TTC549 (cell line): ENCODE data around the gene CAGE1.

Experiments used
- FAIRE-seq: peaks from 2 replicates; lab custom pipeline; 2012; peaks lifted over from hg19 to GRCh38; lab: Jason Lieb, UNC

The CAGE1 gene

DNA sequence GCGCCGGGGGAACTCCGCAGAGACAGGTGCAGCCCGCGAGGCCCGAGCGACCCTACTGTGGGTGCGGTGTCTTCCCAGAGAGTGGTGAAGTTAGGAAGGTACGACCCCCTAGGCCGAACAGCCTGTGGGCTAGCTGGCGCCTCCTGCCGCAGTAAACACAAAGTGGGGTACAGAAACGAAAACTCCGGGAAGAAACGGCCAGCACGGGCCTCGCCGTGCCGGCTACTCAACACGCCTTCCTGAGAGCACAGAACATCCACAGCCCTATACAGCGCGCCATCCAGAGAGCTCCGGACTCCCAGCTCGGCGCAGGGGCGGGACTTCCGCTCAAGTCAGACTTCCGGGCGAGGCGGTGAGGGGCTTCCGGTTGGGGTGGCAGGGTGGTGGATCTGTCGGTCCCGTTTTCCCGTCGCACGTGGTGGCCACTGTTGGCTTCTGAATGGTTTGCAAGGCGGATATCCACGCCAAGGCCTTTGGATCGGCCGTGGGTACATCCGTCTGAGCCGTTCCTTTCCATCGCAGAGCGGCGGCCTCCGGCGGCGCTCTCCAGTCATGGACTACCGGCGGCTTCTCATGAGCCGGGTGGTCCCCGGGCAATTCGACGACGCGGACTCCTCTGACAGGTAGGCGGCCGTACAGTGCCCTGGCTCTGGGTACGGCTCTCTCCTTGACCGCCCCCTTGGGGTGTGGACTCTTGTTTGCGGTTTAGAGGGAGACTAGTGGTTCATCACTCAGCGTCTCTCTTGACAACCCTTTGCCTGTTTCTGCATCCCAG, at the start of gene CAGE1, which contains the start of gene RIOK1:
Gene CAGE1, minus strand, starts transcription at position 292 of the 775 bp plus-strand sequence. CDS start 2,569 bp downstream, outside the sequence.
Gene RIOK1, plus strand, starts transcription at position 358 of the 775 bp plus-strand sequence. Its CDS starts 195 bp downstream, at position 553.
- FAIRE-seq = no peak

DNA sequence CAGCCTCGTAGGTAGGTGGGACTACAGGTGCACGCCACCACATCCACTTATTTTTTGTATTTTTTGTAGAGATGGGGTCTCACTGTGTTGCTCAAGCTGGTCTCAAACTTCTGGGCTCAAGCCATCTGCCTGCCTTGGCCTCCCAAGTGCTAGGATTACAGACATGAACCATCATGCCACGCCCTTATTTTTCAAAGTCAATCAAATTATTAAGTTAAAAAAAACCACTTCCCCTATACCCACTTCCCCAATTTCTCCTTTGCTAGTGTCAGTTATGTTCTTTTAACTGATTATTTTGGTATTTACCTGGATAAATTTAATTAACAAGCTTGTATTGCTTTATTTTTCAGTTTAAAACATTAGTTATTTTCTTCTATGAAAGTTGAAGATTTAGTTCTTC, 49.7 kb upstream of the CAGE1 start:
- FAIRE-seq = no peak

DNA sequence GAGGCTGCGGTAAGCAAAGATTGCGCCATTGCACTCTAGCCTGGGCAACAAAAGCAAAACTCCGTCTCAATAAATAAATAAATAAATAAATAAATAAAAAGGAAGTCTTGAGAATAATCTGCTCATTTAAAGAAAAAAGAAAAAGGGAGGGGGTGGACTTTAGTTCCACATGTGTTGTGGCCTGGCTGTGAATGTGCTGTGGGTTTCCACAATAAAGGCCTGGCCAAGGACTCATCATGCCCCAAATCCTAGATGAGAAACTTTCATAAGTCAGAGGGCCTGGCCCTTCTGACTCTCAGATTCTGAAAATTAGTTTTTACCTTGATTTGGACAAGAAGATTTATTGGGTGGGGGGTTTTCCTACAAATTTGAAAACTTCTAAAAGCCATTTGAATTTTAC, 48.5 kb upstream of the CAGE1 start:
- FAIRE-seq = no peak

DNA sequence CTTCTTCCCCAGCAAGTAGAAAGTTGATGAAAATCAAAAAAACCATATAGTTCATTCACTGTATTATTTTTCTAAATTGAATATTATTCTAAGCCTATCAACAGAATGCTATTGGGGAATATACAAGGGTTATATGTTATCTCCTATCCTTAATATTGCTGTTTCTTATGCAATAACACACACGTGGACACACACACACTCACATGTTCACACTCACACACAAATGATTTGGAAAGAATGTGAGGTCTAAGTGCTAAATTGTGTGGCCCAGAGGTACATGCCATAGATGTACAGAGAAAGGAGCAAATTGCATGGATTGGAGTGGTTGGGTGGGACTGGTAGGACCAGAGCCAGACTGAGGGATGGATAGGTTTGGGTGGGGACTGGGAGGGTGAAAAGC, 45.1 kb upstream of the CAGE1 start:
- no peak for FAIRE-seq

DNA sequence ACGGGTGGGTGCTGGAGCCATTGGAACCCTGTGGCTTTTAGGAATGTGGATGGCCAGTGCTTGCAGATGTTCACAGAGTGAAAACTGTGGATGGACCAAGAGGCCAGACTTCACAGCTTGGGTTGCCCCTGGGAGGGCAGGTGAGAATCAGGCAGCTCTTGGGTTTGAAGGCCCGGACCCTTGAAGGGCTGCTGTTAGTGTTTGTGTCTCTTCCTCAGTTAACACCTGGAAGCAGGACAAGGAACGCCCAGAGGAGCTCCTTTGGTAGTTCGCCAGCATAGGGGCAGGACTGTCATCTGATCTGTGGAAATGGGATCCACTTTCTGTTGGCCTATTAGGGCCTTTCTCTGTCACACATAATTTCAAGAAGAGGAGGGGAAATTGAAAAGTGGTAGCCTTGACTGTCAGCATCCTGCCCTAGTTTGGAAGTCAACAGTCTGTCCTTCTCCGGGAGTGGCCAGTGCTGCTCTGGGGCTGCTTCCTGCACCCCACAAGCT, 43.6 kb upstream of the CAGE1 start:
- FAIRE-seq = no peak

DNA sequence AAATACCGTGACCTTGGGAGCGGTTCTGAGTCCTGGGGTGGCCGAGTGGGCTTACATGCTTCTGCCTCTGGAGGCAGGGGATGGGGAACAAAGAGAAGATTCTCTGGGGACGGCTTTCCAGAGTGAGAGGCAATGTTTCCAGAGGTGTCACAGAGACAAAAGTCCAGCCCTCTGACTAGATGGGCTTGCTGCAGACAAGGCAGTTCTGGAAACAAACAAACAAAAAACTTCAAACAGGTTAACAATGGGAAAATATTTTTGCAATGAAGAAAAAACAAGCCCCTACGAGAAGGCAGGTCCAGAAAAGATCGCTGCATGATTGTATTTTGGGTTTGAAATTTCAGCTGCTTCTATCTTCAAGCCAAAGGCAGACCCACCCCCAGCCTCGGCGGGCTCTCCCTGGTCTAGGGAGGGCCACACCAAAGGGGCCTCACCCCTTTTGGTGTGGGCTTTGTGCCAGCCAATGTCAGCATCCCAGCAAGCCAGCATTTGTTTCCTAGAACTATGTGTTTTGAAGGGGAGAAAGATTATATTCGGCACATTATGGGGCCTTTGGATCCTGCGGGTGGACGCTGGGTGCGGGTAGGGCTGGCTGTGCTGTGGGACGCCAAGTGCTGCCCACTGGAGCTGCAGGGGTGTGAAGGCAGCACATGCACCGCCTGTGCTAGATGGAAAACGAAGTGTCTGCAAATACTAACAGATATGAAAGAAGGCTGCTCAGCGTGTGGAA, 43.0 kb upstream of the CAGE1 start:
- no peak for FAIRE-seq

DNA sequence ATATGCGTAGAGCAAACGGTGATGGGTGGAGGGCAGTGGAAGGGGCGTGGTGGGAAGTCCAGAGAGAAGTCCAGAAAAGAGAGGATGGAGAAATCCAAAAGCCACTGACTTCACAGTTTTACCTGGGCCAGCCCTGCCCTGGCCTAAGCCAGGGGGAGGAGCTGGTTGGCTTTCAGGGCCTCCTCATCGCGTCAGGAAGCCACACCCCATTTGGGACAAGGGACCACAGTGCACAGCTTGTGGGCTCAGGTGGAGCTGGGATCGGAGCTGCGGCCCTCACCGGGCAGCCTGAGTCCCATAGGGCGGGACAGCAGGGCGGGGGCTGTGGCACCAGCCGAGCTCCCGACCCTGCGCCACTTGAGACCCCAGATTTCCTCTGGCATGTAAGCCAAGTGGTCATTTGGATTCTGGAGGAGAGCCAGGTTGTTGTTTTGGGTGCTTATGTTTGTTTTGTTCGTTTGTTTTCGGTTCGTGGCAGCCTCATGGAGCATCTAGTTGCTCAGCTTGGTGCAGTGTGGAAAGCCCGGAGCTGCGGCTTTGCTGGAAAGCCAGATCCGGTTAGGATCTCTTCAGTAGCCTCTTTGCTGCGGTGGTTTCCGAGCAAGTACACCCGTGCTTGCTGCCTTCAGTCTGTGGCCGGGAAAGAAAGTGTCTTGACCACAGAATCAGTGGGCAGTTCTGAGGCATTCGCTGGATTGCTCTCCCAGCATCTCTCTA, 42.3 kb upstream of the CAGE1 start:
- FAIRE-seq = no peak

DNA sequence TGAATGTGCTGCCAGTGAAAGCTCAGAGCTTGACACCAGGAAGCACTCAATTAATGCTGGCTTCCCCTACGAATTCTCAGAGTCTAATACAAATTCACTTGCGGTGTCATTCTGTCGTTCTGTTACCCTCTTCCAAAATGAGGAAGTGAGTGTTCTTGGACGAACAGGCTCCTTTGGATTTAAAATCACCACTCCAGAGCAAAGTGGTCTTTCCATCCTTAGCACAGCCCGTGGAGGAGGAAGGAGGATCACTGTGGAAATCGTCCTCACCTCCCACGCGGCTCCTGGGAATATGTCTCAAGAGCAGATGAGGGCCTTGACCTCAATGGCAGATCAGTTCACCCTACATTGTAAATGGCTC, 41.8 kb upstream of the CAGE1 start:
- FAIRE-seq = no peak

DNA sequence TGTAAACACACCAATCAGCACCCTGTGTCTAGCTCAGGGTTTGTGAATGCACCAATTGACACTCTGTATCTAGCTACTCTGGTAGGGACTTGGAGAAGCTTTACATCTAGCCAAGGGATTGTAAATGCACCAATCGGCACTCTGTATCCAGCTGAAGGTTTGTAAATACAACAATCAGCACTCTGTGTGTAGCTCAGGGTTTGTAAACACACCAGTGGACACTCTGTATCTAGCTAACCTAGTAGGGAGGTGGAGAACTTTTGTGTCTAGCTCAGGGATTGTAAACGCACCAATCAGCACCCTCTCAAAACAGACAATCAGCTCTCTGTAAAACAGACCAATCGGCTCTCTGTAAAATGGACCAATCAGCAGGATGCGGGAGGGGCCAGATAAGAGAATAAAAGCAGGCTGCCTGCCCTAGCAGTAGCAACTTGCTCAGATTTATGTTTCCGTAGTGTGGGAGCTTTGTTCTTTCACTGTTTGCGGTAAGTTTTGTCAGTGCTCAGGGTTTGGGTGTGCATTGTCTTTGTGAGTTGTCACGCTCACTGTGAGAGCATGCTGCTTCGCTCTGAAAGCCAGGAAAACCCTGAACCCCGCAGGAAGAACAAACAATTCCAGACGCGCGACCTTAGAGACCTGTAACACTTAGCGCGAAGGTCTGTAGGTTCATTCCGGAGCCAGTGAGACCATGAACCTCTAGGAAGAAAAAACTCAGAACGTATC, 37.1 kb upstream of the CAGE1 start:
- FAIRE-seq = no peak

DNA sequence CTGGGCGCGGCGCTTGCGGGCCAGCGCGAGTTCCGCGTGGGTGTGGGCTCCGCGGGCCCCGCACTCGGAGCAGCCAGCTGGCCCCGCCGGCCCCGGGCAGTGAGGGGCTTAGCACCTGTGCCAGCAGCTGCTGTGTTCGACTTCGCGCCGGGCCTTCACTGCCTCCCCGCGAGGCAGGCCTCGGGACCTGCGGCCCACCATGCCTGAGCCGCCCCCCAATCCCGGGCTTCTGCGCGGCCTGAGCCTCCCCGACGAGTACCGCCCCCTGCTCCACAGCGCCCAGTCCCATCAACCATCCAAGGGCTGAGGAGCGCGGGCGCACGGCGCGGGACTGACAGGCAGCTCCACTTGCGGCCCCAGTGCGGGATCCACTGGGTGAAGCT, 36.3 kb upstream of the CAGE1 start:
- no peak for FAIRE-seq

DNA sequence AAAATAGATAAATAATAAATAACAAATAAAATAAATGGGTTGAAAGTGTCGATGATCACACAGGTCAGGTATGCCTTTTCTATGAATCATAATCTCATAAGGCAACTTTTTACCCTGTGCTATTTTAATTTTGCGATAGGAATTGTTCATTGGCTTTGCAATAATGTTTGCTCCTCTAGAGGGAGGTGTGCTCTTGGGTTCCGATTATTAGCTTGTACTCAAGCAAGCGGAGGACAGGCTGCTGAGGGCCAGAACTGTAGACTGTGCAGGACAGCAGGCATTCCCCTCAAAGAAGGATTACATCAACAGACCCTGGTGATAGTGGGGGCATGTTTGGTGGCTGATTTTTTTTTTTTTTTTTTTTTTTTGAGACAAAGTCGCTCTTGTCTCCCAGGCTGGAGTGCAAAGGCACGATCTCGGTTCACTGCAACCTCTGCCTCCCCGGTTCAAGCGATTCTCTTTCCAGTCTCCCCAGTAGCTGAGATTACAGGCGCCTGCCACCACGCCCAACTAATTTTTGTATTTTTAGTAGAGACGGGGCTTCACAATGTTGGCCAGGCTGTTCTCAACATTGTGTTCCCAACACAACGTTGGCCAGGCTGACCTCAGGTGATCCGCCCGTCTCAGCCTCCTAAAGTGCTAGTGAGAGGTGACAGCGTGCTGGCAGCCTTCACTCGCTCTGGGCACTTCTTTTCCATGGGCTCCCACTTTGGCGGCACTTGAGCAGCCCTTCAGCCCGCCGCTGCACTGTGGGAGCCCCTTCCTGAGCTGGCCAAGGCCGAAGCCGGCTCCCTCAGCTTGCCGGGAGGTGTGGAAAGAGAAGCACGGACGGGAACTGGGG, 35.6 kb upstream of the CAGE1 start:
- FAIRE-seq = no peak

DNA sequence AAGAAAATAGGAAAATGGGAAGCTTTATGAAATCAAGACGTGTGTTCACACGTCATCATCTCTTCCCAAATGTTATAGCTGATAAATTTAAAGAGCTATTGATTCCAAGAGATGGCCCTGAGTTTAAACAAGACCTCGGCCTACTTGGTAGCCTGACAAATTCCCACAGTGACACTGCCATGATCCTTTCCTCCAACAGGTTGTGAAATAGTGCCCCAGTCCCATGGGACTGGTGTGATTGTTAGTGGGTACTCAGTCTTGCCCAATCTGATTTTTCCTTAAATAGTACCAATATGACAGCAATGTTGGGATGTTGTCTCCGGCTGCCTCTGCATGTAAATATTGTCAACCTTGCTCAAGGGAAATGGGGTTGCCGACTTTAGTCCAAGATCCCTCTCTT, 34.5 kb upstream of the CAGE1 start:
- FAIRE-seq = no peak

DNA sequence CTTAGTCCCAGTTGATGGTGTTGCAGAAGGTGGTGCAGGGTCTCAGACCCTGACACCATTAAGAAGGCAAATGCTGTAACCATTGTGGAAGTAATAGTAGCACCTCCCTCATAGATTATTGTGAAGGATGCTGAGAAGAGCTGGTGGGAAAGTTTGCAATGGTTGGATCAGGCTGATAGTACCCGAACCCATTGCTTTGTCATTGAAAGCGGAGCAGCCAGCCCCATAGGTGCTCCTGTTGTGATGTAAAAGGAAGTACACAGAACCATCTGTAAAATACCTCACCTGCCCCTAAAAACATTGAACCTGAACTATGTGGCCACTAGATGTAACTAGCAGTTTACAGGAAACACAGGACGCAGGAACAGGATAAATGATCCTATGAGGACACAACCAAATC, 31.5 kb upstream of the CAGE1 start:
- no peak for FAIRE-seq

DNA sequence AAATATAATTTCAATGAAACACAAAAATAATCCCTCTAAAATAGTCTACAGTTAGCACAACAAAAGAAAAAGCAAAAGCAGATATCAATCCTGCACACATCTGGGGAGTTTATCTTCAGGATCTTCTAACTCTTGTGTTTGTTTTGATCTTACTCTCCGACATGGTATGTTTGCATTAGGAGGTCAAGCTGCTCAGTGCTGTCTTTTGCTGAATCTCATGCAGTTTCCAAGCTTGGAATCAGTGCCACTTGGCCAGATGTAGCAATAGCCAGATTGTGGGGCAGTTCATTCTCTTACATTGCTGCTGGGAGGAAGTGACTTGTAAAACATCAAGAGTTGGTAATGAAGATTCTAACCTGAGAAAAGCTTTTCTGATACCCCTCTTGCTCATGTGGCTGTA, 29.5 kb upstream of the CAGE1 start:
- no peak for FAIRE-seq

DNA sequence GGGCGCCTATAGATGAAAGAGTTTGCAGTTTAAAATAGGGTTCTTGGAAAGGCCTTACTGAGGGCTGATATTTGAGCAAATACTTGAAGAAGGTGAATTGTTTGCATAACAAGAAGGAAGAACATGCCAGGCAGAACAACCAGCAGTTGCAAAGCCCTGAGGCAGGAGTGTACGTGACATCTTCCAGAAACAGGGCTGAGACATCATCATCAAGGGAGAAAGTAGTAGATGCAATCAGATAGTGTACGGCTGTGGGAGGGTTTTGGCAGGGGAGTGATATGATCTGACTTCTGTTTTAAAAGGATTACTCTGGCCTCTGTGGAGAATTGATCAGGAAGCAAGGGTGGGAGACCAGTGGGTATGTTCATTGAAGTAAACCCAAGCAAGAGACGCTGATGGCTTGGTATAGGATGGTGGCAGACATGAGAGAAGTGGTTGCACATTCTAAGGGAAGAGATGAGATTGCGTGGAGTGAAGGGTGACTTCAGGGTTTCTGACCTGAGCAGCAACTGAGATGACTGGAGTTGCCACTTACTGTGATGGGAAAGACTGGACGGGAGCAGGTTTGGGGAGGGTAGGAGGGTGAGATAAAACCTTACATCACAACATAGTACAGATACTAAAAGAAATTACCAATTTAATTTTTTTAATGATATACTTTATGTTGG, 28.8 kb upstream of the CAGE1 start:
- FAIRE-seq = no peak

DNA sequence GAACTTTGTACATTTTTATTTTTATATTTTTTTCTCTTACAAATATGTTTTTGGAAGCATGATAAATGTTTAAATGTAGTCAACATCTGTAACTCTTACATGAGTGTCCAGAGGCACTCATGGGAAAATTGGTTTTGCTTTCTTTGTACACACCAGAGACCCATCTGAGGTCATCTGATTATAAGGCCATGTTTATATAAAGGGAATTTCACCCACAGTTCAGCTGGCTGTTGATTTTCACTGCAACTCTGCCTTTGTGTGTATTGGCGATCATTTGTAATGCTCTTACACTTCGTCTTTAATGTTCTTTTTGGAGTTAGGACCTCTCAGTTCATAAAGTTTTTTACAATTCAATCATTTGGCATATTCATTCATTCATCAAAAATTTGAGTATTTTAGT, 28.1 kb upstream of the CAGE1 start:
- no peak for FAIRE-seq

DNA sequence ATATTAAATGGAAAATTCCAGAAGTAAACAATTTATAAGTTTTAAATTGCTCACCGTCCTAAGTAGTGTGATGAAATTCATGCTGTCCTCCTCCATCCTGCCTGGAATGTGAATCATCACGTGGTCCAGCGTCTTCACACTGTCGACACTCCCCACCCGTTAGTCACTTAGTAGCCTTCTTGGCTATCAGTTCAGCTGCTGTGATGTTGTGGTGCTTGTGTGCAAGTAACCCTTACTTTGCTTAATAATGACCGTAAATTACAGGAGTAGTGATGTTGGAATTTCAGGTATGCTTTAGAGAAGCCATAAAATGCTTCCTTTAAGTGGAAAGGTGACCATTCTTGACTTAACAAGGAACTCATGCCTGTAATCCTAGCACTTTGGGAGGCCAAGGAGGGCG, 25.3 kb upstream of the CAGE1 start:
- FAIRE-seq = no peak

DNA sequence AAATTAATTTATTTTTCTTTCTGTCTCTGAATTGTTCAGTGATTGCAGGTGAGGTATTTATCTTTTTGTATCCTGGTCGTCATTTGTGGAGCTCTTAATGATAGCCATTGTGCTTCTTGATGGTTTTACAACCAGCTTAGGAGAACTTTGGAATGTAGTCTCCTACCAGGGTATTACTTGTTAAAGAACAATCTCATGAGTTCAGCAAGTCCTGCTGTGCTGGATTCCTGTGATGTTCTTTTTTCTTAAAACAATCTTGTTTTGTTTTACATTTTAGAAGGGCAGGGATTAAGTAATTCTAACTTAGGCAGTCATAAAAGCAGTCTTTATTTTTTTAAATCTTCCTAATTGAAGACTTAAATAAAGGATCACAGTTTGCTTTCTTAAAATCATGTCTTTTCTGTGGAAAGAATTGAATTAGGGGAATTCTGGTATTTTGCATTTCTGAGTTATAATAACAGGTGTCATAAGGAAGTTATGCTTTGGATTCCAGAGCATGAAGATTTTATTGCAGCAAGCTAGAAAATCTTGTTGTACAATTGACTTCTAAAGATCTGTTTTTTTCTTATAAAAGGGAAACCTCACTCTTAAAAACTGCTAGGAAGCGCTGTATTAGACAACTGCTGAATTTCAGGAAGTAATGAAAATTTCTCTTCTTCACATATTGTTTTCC, 23.7 kb upstream of the CAGE1 start:
- FAIRE-seq = no peak

DNA sequence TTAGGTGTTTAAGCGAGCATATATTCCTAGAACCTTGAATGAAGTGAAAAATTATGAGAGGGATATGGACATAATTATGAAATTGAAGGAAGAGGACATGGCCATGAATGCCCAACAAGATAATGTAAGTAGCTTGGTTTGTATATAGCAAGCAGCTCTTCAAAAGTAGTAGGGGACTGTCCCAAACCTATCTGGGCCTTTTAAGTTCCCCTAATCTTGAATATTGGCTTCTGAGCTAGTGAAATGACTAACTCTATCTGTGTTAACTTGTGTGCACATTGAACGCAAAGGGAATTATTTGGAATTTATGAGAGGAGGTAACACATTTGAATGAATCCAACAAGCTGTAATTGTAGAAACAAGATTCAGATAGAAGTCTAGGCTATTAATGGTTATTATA, 21.8 kb upstream of the CAGE1 start:
- no peak for FAIRE-seq

DNA sequence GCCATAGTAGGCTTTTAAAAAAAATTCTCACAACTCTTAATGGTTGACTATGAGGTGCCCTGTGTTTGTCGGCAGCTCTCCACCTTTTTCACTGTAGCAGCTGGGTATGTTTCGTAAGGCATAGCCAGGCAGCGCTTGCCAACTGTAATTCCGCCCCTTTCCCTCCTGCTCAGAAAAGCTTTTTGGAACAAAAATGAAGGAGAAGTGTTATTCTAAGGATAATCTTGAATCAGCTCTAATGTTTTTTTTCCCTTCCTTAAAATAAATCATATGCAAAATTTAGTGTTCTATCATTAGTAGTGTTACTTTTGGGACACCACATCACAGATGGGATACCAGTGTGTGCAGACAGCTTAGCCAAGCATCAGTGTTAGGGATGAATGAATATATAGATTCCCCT, 21.3 kb upstream of the CAGE1 start:
- no peak for FAIRE-seq
